GM12878 (cell line): ENCODE results near the gene CDH4. TPM values are rescaled to one million over a fixed set of nuclear protein-coding genes. Genes with fewer than 3 reads are reported as not detected.

Experiments used
- ATAC-seq: fragments of 200-7000 bp; cut with Tn5 transposase; 3 replicates; pipeline ENCODE4 v1.9.1; 2020; ENCODE audit warnings: mild to moderate bottlenecking, moderate library complexity
- BruUV-seq: library from RNA; stranded (reverse); fragments of 400-500 nt; replicated peaks from 2 replicates; lab custom pipeline; 2021; lab: Mats Ljungman, UMichigan
- CTCF ChIA-PET: fragments of 300-600 bp; sonication (Branson Sonifier 250); formaldehyde crosslinking; extraction: SDS; loops from one replicate; lab custom pipeline; 2021; ENCODE audit warnings: inconsistent platforms; lab: Yijun Ruan, JAX
- POLR2A ChIA-PET: fragments of 350-600 bp; formaldehyde crosslinking; extraction: SDS; loops from one replicate; lab custom pipeline; 2021; ENCODE audit warnings: inconsistent platforms; lab: Charles Lee
- RAD21 ChIA-PET: fragments of 300-600 bp; sonication (Branson Sonifier 250); formaldehyde crosslinking; loops from one replicate; lab custom pipeline; 2023; ENCODE audit warnings: antibody characterized with exemption; ENCODE audit not compliant: unreplicated experiment; lab: Charles Lee
- SMC1A ChIA-PET: fragments of 300-600 bp; sonication (Branson Sonifier 250); formaldehyde crosslinking; loops from one replicate; lab custom pipeline; 2023; ENCODE audit not compliant: unreplicated experiment, uncharacterized antibody; lab: Charles Lee
- DNase-seq: peaks from one replicate; pipeline ENCODE4 v3.0.0-alpha.2; 2011; ENCODE audit warnings: low read depth, low spot score
- FAIRE-seq: peaks from 3 replicates; lab custom pipeline; 2011; peaks lifted over from hg19 to GRCh38; lab: Jason Lieb, UNC
- H2AFZ ChIP-seq: 2 replicates; pipeline ENCODE4 v1.6.0; 2011; ENCODE audit warnings: low read depth, low read length, control low read depth; ENCODE audit not compliant: control insufficient read depth
- H3K27ac ChIP-seq: 2 replicates; pipeline ENCODE4 v1.5.1; 2011; ENCODE audit warnings: control low read depth; ENCODE audit not compliant: control insufficient read depth, insufficient read depth
- H3K27me3 ChIP-seq, 2 experiments: replicated peaks in 1 of 2; 2 replicates each; pipeline versions ENCODE4 v1.6.0 to v1.6.1; 2011; ENCODE audit warnings: low read length in 1 of 2; ENCODE audit not compliant: control insufficient read depth in 2 of 2, insufficient read depth in 2 of 2
- H3K36me3 ChIP-seq, 2 experiments: 2 replicates each; pipeline ENCODE4 v1.5.1; 2011; ENCODE audit warnings: low read length in 1 of 2; ENCODE audit not compliant: control insufficient read depth in 2 of 2, insufficient read depth in 2 of 2
- H3K4me1 ChIP-seq: 2 replicates; pipeline ENCODE4 v1.6.1; 2011; ENCODE audit warnings: mild to moderate bottlenecking, low read length, moderate library complexity, mixed read lengths; ENCODE audit not compliant: control insufficient read depth, insufficient read depth
- H3K4me2 ChIP-seq: 2 replicates; pipeline ENCODE4 v1.6.0; 2011; ENCODE audit warnings: control low read depth; ENCODE audit not compliant: control insufficient read depth, insufficient read depth
- H3K4me3 ChIP-seq: fragments of 200-600 bp; sonication (generic); 2 replicates; pipeline ENCODE4 v1.5.1; 2016
- H3K79me2 ChIP-seq: 2 replicates; pipeline ENCODE4 v1.6.0; 2011; ENCODE audit warnings: low read length; ENCODE audit not compliant: control insufficient read depth, insufficient read depth
- H3K9ac ChIP-seq: 2 replicates; pipeline ENCODE4 v1.8.0; 2011; ENCODE audit warnings: low read length, control low read depth, mixed read lengths; ENCODE audit not compliant: control insufficient read depth, insufficient read depth
- H3K9me3 ChIP-seq: replicated peaks from 3 replicates; pipeline ENCODE4 v1.5.1; 2011; ENCODE audit warnings: mild to moderate bottlenecking, low read length; ENCODE audit not compliant: control insufficient read depth, insufficient read depth
- H4K20me1 ChIP-seq: 2 replicates; pipeline ENCODE4 v1.6.0; 2011; ENCODE audit not compliant: control insufficient read depth, insufficient read depth
- BCL11A ChIP-seq: IDR thresholded peaks from 2 replicates; pipeline ENCODE4 v1.6.1; 2011; ENCODE audit warnings: low read depth, low read length
- CREB1 ChIP-seq: IDR thresholded peaks from 2 replicates; pipeline ENCODE4 v1.6.1; 2012; ENCODE audit warnings: low read depth, mild to moderate bottlenecking, inconsistent platforms
- CREM ChIP-seq: IDR thresholded peaks from 2 replicates; pipeline ENCODE4 v1.6.1; 2014; ENCODE audit warnings: antibody characterized with exemption, low read depth
- EED ChIP-seq: sonication (generic); IDR thresholded peaks from 2 replicates; pipeline ENCODE4 v1.6.1; 2016; ENCODE audit warnings: antibody characterized with exemption, low read depth
- EP300 ChIP-seq, 2 experiments: fragments of 150-350 bp in 1 of 2; IDR thresholded peaks; 2 replicates each; pipeline ENCODE4 v1.6.1; 2011 to 2012; ENCODE audit warnings: low read depth in 2 of 2, low read length in 2 of 2, borderline replicate concordance in 1 of 2, improper control_type of control experiment in 1 of 2, inconsistent platforms in 1 of 2; ENCODE audit not compliant: control insufficient read depth in 1 of 2
- FOXM1 ChIP-seq: IDR thresholded peaks from 2 replicates; pipeline ENCODE4 v1.6.1; 2012; ENCODE audit warnings: low read depth, mild to moderate bottlenecking, inconsistent platforms, low read length, moderate library complexity
- KAT2A ChIP-seq: conservative IDR thresholded peaks from 2 replicates; pipeline ENCODE4 v1.6.1; 2011; ENCODE audit warnings: low read depth, low read length; ENCODE audit not compliant: control insufficient read depth
- NR2F1 ChIP-seq: fragments of 450-650 bp; conservative IDR thresholded peaks from 2 replicates; pipeline ENCODE4 v1.6.1; 2017; ENCODE audit warnings: mild to moderate bottlenecking
- SMC3 ChIP-seq: IDR thresholded peaks from 2 replicates; pipeline ENCODE4 v1.6.1; 2011; ENCODE audit warnings: low read length, improper control_type of control experiment, borderline replicate concordance
- SREBF2 ChIP-seq: IDR thresholded peaks from 2 replicates; pipeline ENCODE4 v1.6.1; 2012; ENCODE audit warnings: mild to moderate bottlenecking, low read length
- STAT3 ChIP-seq: IDR thresholded peaks from 2 replicates; pipeline ENCODE4 v1.6.1; 2011; ENCODE audit warnings: low read depth, low read length, improper control_type of control experiment
- SUZ12 ChIP-seq: fragments of 200-600 bp; sonication (generic); IDR thresholded peaks from one replicate; pipeline ENCODE4 v1.6.1; 2018; ENCODE audit warnings: antibody characterized with exemption, mild to moderate bottlenecking; ENCODE audit not compliant: unreplicated experiment
- TAF1 ChIP-seq: IDR thresholded peaks from 2 replicates; pipeline ENCODE4 v1.6.1; 2011; ENCODE audit warnings: mild to moderate bottlenecking, low read depth, low read length, borderline replicate concordance
- ZNF274 ChIP-seq: IDR thresholded peaks from one replicate; pipeline ENCODE4 v1.8.0; 2011; ENCODE audit not compliant: insufficient read length, insufficient read depth
- WGBS: methylation state at CpG from one replicate; pipeline ENCODE4 v1.1.6; 2016; ENCODE audit warnings: low lambda C conversion rate; ENCODE audit not compliant: insufficient replicate concordance, insufficient coverage; ENCODE audit errors: missing lambda C conversion rate; 5-methylcytosine and 5-hydroxymethylcytosine counted together
- in situ Hi-C: fragments of 300-500 bp; cut with MboI; formaldehyde crosslinking; loops from 9 replicates; pipeline ENCODE4 v1.14.3; 2018; ENCODE audit warnings: mixed read lengths
- intact Hi-C: fragments of 100-400 bp; cut with micrococcal nuclease; formaldehyde crosslinking; loops from one replicate; pipeline ENCODE4 v1.14.2; 2022; ENCODE audit not compliant: unreplicated experiment
- polyA plus RNA-seq, 11 experiments: library from polyadenylated mRNA; depleted of rRNA in 4 of 11; unstranded in 6 of 11; stranded (reverse) in 5 of 11; fragments of >200 nt; fragmentation: Nextera tagmentation in 4 of 11; fragmentation: Illumina TruSeq in 1 of 11; extraction: Ambion mirVana in 4 of 11; extraction: Trizol in 1 of 11; gene quantifications; 1 replicate in 1 of 11; 2 replicates in 10 of 11; pipeline versions ENCODE4 v1.2.1 to v1.2.3, GENCODE V29; 2011 to 2016; ENCODE audit warnings: inconsistent platforms in 2 of 11, missing spikeins in 2 of 11, low read depth in 1 of 11
- total RNA-seq, 4 experiments: library from RNA; depleted of rRNA in 3 of 4; stranded (reverse); fragments of >200 nt in 3 of 4; fragmentation: Illumina TruSeq in 1 of 4; extraction: Trizol in 1 of 4; gene quantifications; 2 replicates each; pipeline versions ENCODE4 v1.2.1 to v1.2.3, GENCODE V29; 2013 to 2021
- TF ChIP-seq, protein P1 (sequence below): IDR thresholded peaks from 2 replicates; pipeline ENCODE4 v1.6.1; 2011; ENCODE audit warnings: low read depth, low read length, improper control_type of control experiment, borderline replicate concordance
- TF ChIP-seq, protein P2 (sequence below): fragments of 150-350 bp; IDR thresholded peaks from 2 replicates; pipeline ENCODE4 v1.6.1; 2014; ENCODE audit warnings: mild to moderate bottlenecking, low read depth, low read length

CDH4 gene
- total and polyA plus RNA-seq, 10 of the 15 experiments (the other 5 are each of a cell fraction or from before 2014, with no cell fraction given): not detected

DNA sequence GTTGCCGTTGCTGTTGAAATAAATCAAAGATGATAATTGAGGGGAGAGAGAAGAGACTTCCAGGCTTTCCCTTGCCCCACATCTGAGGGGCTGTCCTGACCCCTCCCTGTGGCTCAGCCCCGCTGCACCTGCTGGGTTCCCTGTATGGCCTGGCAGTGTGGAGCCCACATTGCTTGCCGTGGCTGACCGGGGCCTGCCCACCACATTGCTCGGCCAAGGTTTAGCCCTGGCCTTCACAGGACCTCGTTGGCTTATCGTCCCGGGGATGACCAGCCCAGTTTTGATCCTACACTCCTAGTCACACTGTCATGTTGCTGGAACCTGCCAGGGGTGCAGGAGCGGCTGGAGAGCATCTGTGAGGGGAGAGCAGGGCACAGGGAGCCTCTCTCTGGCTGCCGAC is 102.4 kb downstream of the CDH4 start:
- Histone ChIP-seq H3K4me1 (no peaks in the 10 kb centered on the region), H3K4me3 (no peak overlapping the region), H3K9me3 (no peaks in the 10 kb centered on the region; the same call in 2 of the 3 replicates), H3K4me2 (no peak overlapping the region), H3K27me3 (no peaks in the 10 kb centered on the region), H2AFZ (no peak overlapping the region), H3K79me2 (no peaks in the 10 kb centered on the region), H3K9ac (no peak overlapping the region), H3K36me3 (no peaks in the 10 kb centered on the region), H4K20me1 (no peaks in the 10 kb centered on the region), H3K27ac (no peak overlapping the region)
- intact Hi-C loops (no loop called here), in situ Hi-C loops (no loop called here)
- ChIA-PET SMC1A (no interaction called here), CTCF (no interaction called here), RAD21 (no interaction called here), POLR2A (no interaction called here)
- ATAC-seq (no peak), FAIRE-seq (no peak), DNase-seq (no peak)
- BruUV-seq: no TSS peak
- WGBS: 53% methylated on average over 10 of the region's 10 CpGs
- TF ChIP-seq EED: no peak
- no peak for TF ChIP-seq NR2F1
- TF ChIP-seq CREM: no peak
- TF ChIP-seq SUZ12: no peak
- TF ChIP-seq, protein P1, sequence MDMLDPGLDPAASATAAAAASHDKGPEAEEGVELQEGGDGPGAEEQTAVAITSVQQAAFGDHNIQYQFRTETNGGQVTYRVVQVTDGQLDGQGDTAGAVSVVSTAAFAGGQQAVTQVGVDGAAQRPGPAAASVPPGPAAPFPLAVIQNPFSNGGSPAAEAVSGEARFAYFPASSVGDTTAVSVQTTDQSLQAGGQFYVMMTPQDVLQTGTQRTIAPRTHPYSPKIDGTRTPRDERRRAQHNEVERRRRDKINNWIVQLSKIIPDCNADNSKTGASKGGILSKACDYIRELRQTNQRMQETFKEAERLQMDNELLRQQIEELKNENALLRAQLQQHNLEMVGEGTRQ: no peak
- TF ChIP-seq BCL11A: no peak
- TF ChIP-seq, protein P2, sequence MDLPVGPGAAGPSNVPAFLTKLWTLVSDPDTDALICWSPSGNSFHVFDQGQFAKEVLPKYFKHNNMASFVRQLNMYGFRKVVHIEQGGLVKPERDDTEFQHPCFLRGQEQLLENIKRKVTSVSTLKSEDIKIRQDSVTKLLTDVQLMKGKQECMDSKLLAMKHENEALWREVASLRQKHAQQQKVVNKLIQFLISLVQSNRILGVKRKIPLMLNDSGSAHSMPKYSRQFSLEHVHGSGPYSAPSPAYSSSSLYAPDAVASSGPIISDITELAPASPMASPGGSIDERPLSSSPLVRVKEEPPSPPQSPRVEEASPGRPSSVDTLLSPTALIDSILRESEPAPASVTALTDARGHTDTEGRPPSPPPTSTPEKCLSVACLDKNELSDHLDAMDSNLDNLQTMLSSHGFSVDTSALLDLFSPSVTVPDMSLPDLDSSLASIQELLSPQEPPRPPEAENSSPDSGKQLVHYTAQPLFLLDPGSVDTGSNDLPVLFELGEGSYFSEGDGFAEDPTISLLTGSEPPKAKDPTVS: no peak
- TF ChIP-seq SMC3: no peak
- no peak for TF ChIP-seq KAT2A
- TF ChIP-seq FOXM1: no peak
- no peak for TF ChIP-seq SREBF2
- TF ChIP-seq ZNF274: no peak
- no peak for TF ChIP-seq CREB1
- TF ChIP-seq STAT3: no peak
- no peak for TF ChIP-seq EP300 (IDR thresholded peaks at IDR 0.05; ENCODE audit: borderline replicate concordance in 1 of 2, control insufficient read depth in 1 of 2, low read depth in 2 of 2, low read length in 2 of 2)
- TF ChIP-seq TAF1: no peak
